Type B pancreatic cell (in vitro differentiated cells): ENCODE measurements around the gene DOCK1. TPM values are rescaled to one million over a fixed set of nuclear protein-coding genes. Genes with fewer than 3 reads are reported as not detected.

ENCODE experiments used
- DNase-seq: peaks from one replicate; pipeline ENCODE4 v3.0.0; 2021; ENCODE audit warnings: mixed read lengths; ENCODE audit not compliant: unreplicated experiment; ENCODE audit errors: extremely low spot score
- H3K27ac Mint-ChIP-seq: 2 replicates; pipeline ENCODE4 v1.8.0; 2021; ENCODE audit warnings: mild to moderate bottlenecking, mixed read lengths
- H3K27me3 Mint-ChIP-seq: 2 replicates; pipeline ENCODE4 v1.8.0; 2021; ENCODE audit warnings: mixed read lengths
- H3K36me3 Mint-ChIP-seq: 2 replicates; pipeline ENCODE4 v1.8.0; 2021; ENCODE audit warnings: mixed read lengths
- H3K4me1 Mint-ChIP-seq: one replicate; pipeline ENCODE4 v1.8.0; 2021; ENCODE audit warnings: mixed read lengths; ENCODE audit not compliant: unreplicated experiment
- H3K4me3 Mint-ChIP-seq: 2 replicates; pipeline ENCODE4 v1.8.0; 2021; ENCODE audit warnings: mild to moderate bottlenecking, mixed read lengths
- H3K9me3 Mint-ChIP-seq: 2 replicates; pipeline ENCODE4 v1.8.0; 2021; ENCODE audit warnings: mixed read lengths
- CTCF ChIP-seq: fragments of 200-600 bp; sonication (generic); conservative IDR thresholded peaks from 2 replicates; pipeline ENCODE4 v1.5.0; 2021; ENCODE audit warnings: antibody characterized with exemption, mild to moderate bottlenecking
- total RNA-seq: library from RNA; stranded (reverse); gene quantifications from 2 replicates; pipeline ENCODE4 v1.2.1, GENCODE V29; 2021; ENCODE audit warnings: low replicate concordance

The DOCK1 gene
- total RNA-seq, 1 donor from 2014 or later, result 67.4 TPM

DNA sequence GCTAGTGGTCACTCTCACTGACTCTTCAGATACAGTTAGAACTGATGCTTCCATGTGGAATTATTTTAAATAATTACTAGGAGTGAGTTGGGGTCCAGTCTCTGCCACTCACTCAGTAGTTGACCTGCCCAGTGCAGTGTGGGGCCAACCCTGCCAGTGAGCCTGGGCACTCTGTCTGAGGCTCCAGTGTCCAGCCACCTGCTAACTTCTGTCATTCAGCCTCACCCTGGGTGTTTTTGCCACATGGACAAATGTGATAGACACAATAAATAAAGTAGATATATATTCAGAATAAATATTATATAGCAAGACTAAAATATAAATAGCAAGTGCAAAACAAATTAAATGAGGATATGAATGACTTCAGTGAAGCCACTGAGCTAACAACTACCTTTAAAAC, 284.0 kb downstream of the DOCK1 start:
- no peak for DNase-seq
- Mint-ChIP-seq H3K4me3 (no peak overlapping the region), H3K27me3 (peaks cover 33% of the 10 kb centered on the region), H3K9me3 (no peaks in the 10 kb centered on the region), H3K27ac (no peak overlapping the region), H3K4me1 (peaks cover 8% of the 10 kb centered on the region), H3K36me3 (peaks cover 8% of the 10 kb centered on the region)
- TF ChIP-seq CTCF, result no peak

DNA sequence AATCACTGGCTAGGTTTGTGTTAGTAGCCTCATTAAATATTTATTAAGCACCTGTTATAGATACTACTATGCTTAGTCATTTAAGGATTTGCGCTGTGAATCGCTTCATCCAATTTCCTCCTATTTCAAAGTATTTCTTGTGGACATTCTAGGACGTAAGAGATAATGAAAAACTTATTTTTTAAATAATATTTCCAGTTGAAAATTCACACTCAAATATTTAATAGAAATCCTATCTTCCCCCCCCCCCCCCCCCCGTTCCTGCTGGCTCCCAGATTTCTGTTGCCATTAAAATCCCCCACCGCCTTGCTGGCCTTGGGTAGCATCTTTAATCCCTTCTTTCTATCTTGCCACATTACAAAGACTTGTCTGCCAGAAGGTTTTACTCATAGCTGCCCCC, 285.2 kb downstream of the DOCK1 start:
- H3K27me3 Mint-ChIP-seq, result peaks cover 43% of the 10 kb centered on the region
- H3K27ac Mint-ChIP-seq, result no peak overlapping the region
- peaks cover 8% of the 10 kb centered on the region for H3K4me1 Mint-ChIP-seq
- TF ChIP-seq CTCF, result no peak
- DNase-seq, result no peak
- no peaks in the 10 kb centered on the region for H3K9me3 Mint-ChIP-seq
- peaks cover 4% of the 10 kb centered on the region for H3K36me3 Mint-ChIP-seq
- no peak overlapping the region for H3K4me3 Mint-ChIP-seq

DNA sequence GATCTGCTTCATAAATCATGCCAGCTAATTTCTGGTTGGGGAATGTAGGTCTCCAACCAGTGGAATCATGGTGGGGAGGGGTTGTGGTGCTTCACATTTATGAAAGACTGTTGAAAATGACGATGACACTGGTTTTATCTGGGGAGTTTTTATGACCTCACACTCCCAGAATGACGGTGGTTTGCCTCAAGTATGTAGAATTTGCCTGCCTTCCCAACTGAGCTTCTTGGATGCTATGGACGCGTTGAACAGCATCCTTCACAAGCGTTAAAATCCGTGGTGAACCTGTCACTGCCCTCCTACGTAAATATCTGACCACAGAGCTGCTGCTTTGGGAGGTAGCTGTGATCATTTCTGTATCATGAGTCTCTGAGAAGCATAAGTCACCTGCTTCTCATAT, 287.9 kb downstream of the DOCK1 start:
- H3K36me3 Mint-ChIP-seq, result no peaks in the 10 kb centered on the region
- H3K4me3 Mint-ChIP-seq, result no peak overlapping the region
- H3K27ac Mint-ChIP-seq, result no peak overlapping the region
- TF ChIP-seq CTCF, result no peak
- H3K4me1 Mint-ChIP-seq, result no peaks in the 10 kb centered on the region
- H3K9me3 Mint-ChIP-seq, result no peaks in the 10 kb centered on the region
- DNase-seq, result no peak
- H3K27me3 Mint-ChIP-seq, result peaks cover 59% of the 10 kb centered on the region

DNA sequence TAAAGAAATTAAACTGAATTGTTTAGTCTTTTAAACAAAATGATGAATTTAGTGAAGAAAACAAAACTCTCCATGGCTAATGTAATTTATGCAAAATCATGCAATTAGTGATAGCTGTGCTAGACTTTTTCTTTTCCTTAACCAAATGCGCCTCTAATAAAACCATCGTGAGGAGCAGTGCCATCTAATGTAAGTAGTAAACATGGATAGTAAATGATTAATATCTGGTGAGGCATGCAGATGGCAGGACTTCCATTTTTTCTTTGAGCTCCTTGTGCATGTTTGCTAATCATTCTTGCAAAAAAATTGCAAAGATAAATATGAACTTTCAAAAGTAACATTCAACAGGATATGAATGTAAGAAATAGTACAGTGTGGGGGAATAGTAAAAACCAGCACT, 288.9 kb downstream of the DOCK1 start:
- H3K4me1 Mint-ChIP-seq, result no peaks in the 10 kb centered on the region
- peaks cover 63% of the 10 kb centered on the region for H3K27me3 Mint-ChIP-seq
- peak overlapping the region; percentile 71 for H3K4me3 Mint-ChIP-seq

DNA sequence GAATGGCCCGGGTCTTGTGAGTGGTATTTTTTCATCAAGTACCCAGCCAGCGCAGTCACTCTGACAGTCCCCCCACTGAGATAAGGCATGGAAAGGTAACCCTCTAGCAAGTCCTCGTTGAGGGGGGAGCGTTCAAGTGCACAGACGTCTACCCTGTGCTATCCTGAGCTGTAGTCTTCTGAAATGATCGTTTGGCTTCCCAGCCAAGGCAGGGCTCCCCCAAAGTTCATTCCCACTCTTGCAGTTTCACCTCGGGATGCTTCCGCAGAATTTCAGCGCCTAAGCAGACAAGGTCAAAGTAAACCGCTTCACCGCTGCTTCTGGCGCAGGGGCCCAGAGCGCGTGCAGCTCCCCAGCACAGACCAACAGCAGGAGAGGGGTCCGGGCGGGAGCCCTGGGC, 289.4 kb downstream of the DOCK1 start:
- Mint-ChIP-seq H3K36me3 (no peaks in the 10 kb centered on the region), H3K4me1 (no peaks in the 10 kb centered on the region), H3K27me3 (peaks cover 63% of the 10 kb centered on the region), H3K9me3 (no peaks in the 10 kb centered on the region), H3K27ac (no peak overlapping the region), H3K4me3 (peak overlapping the region; percentile 71)
- DNase-seq, result no peak
- TF ChIP-seq CTCF, result no peak

More for the DNA sequence above, 288.9 kb downstream of the DOCK1 start:
- Mint-ChIP-seq H3K27ac (no peak overlapping the region), H3K36me3 (no peaks in the 10 kb centered on the region), H3K9me3 (no peaks in the 10 kb centered on the region)
- TF ChIP-seq CTCF, result no peak
- DNase-seq, result no peak

- H3K27ac Mint-ChIP-seq, result no peak overlapping the region
- DNase-seq, result no peak
Measured at GRCh38 chr10:127195041-127195506, 289.8 kb downstream of the DOCK1 start.

More at GRCh38 chr10:127195041-127195506, 289.8 kb downstream of the DOCK1 start:
- no peaks in the 10 kb centered on the region for H3K36me3 Mint-ChIP-seq
- no peak for TF ChIP-seq CTCF
- H3K4me3 Mint-ChIP-seq, result peak overlapping the region; percentile 71
- peaks cover 63% of the 10 kb centered on the region for H3K27me3 Mint-ChIP-seq
- no peaks in the 10 kb centered on the region for H3K4me1 Mint-ChIP-seq
- no peaks in the 10 kb centered on the region for H3K9me3 Mint-ChIP-seq
